ENCODE results near the gene RMND1.
"Not testable (repeated sequence)": the region's sequence is repeated elsewhere in the genome, so short reads cannot be mapped to it uniquely, and the experiment has no call there.

The RMND1 gene

DNA sequence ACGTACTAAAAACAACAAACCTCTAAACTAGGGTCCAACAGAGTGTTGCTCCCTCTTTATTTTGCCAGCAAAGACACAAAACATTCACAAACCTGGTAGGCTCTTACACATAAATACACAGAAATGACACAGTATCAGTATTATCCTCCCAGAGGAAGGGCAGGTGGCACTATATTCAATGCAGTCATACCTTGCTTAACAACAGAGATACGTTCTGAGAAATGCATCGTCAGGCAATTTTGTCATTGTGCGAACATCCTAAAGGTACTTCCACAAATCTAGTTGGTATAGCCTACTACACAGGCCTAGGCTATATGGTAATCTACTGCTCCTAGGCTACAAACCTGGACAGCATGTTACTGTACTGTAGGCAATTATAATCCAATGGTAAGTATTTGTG, 70.2 kb downstream of the RMND1 start:
- DNase-seq = no peak

DNA sequence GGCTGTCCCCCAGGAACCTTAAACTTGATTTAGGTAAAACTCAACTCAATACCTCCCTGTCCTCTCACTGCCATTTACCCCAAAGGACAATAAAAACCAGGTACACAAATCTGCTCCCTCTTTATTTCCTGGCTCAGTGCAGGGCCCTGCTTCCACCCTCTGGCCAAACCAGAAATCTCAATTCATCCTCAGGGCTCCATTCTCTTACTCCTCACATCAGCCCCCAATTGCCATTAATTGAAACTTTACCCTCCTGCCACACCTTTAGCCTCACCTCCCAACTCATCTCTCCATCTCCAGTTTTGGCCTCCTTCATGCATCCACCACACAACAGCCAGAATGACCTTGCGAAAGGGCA, 71.1 kb downstream of the RMND1 start:
- no peak for DNase-seq

DNA sequence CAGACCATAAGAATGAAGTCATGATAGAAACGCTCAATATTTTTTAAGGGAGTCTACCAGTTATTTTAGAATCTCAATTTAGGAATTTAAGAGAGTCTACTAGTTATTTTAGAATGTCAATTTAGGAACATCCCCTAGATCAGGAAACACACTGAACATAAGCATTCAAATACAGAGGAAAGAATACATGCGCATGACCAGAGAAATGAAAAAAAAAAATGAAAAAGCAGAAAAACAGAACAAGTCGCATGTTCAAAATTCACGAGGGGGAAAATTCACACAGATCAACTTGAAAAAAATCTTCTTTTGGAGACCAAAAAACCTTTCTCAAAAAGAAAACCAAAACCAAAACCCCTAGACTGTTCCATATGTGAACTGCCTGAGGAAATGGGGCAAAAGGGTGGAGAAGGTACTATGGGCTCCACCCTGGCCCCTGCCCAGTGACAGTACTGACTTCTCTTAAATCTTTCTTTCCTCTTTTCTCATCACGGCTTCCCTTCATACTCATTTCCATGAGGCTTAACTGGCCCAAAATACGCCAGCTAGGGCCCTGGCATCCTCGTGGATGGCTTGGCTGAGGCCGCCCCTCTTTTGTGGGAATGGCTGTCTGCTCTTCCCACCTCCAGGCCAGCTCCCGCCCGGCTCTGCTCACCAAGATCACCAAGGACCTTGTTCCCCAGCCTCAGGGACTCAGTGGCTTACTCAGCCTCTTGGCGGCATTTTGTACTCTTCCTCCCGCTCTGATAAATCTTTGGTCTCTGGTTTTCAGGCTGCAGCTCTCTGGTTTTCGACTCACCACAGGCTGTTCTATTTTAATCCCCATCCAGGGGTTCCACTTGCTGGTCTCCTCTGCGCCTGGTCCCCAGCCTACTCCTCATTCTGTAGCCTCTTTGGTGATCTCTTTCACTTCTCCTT, 71.7 kb downstream of the RMND1 start:
- no peak for DNase-seq

DNA sequence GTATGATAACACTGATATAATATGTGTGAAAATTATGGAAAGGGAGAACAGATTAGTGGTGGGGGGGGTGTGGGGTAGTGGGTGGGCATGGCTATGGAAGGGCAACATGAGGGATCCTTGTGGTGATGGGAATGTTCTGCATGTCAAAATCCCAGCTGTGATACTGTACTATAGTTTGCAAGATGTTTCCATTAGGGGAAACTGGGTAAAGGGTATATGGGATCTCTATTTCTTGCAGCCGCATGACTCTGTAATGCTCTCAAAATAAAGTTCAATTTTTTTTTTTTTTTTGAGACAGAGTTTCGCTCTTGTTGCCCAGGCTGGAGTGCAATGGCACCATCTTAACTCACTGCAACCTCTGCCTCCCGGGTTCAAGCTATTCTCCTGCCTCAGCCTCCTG, 74.8 kb downstream of the RMND1 start:
- DNase-seq = no peak

DNA sequence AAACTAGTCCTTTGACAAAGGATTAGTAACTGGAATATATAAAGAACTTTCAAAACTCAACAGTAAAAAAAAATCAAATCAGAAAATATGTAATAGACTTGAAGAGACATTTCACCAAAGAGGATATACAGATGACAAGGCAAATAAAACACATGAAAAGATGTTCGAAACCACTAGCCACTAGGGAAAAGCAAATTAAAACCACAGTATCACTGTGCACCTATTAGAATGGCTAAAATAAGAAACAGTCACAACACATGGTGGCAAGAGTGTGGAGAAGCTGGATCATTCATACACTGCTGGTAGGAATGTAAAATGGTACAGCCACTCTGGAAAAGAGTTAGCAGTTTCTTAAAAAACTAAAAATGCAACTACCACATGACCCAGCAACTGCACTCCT, 75.5 kb downstream of the RMND1 start:
- DNase-seq = no peak

DNA sequence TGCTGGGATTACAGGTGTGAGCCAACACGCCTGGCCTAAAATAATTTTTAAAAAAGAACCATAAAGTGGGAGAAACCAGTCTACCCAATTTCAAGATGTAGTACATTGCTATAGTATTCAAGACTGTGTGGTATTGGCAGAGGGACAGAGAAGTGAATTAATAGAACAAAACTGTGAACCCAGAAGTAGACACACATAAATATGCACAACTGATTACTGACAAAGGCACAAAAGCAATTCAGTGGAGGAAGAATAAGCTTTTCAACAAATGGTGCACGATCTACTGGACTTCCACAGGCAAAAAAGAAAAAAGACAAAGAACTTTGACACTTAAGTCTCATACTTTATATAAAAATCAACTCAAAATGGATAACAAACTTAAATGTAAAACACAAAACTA, 76.1 kb downstream of the RMND1 start:
- DNase-seq = no peak

DNA sequence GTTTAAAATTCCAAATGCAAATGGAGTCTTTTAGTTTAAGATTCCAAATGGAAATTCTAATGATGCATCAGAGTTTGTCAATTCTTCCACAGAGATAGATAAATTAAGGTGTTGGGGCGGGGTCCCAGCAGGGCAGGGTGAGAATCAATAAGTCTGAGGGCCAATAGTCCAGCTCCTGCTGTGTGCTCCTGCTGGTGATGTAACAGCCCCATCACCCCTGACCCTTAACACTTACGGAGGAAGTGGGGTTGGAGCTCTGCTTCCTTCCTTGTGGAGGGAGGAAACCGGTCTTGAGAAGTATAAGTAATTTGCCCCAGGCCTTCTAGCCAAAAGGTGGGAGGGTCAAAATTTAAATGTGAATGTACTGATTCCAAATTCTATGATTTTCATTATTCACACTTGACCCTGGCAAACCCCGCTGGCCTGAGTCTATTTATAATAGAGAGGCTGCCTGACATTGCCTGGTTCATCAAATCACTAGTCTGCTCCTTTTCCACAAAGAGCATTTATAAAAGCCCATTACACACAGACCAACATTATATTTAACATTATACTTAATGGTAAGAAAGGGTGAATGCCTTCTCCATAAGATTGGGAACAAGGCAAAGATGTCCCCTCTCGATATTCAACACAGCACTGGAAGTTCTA, 77.8 kb downstream of the RMND1 start:
- no peak for DNase-seq

DNA sequence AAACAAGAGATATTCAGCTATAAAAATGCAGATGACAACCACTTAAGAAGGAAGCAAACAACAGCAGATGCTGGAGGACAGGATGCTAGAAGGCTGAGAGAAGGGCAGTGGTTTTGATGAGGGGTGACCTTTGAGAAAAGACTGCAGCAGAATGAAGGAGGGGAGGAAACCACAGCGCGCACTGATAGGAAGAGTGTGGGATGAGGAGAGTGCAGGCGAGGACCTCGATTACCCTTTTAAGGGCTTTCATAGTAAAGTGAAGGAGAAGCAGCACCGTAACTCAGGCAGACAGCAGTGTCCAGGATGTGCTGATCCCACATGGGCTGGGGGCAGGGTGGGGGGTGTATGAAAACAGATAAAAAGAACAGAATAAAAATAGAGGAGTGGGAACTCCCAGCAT, 79.8 kb downstream of the RMND1 start:
- DNase-seq = no peak

DNA sequence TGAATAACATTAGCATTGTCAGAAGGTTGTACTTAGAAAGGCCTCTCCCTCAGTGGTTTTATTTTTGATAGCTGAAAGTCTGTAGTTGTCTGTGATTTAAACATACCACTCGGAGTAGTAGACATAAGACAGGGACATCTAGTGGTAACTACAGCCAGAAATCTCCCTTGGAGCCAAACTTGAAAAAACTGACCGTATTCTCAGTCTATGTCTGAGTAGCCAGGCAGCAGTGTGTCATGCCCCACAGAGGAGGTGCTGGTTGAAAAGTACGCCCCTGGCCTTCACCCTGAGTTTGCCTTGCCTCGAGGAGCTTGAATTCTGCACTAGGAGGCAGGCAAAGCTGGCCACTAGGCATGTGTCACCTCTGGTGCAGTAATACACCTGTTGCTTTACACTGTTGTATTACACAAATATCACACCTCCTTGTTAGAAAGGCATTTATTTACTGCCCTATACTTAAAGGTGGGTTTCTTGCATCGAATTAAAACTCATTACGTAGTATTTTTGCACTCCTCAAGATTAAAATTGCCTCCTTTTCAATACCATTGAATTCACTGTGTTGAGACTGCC, 81.3 kb downstream of the RMND1 start:
- DNase-seq = no peak

DNA sequence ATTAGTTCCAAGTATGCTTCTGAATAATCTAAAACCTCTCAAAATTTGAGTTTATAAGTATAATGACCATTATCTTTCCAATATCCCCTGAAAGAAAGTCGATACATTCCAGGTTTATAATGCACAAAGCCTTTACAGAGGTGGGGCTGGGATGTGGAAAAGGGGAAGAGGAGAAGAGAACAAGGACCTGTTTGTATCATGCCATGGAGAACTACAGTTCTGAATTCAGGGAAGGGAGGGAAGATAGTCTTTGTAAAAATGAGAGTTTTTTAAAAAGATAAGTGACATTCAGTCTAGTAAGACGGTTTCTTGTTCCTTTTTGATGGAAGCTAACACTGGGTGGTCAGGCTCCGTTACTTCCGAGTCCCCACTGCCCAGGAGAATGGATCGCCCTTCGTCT, 86.7 kb downstream of the RMND1 start:
- DNase-seq = no peak

DNA sequence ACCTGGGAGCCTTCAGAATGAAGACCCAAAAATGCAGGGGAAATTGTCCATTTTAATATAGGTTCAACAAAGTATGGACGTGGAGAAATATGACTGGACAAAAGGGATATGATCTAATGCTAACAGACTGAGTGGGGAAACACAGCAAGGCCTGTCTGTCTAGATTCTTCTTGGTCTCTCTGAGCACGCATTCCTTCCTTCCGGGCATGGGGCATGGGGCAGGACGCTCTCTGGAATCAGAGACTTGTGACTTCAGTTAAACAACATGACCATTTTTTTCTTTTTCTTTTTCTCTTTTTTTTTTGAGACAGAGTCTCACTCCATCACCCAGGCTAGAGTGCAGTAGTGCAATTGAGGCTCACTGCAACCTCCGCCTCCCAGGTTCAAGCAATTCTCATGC, 92.4 kb downstream of the RMND1 start:
- no peak for DNase-seq

DNA sequence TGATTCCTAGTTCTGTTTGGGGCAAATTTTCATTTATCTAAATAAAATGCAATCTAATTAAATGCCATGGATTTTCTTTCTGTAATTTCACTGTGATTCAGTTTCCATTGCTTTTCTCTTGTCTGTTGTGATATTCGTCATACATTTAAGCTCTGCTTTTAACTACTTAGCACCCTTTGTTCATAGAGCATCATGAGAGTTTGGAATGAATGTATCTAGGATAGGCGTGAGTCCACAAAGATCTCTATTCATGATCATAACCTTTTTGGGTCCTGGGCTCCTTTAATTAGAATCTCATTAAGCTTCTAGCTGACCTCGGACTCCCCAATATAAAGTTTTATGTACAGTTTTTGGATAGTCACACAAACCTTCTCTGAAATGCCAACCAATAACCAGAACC, 93.5 kb downstream of the RMND1 start:
- DNase-seq = no peak

DNA sequence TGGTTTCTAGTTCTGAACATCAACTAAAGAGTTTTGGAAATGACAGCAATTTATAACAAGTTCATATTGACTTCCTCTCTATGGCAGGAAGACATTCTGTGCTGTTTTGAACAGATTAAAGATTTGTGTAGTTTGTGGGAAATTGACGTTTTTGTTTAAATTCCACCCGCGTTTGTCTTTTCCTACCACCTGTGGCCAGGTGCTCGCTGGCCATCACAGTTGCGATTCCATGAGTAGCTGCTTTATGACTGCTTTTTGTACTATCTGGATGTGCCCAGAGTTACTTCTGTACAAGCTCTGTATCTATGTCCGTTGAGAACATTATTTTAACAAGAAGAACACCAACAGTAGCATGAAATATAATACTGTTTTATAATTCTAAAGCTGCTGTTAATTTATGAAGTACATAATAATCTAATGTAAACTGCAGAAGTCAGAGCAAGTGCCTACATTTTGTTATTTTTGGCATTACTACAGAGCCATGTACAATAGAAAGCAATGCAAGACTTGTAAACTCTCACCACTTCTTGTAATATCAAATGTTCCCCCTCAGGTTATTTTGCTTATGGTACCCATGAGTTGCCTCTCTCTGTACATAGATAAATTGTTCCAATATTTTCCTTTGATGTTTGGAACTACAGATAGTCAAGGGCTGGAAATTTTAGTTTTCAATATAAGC, 94.0 kb downstream of the RMND1 start:
- DNase-seq = no peak

DNA sequence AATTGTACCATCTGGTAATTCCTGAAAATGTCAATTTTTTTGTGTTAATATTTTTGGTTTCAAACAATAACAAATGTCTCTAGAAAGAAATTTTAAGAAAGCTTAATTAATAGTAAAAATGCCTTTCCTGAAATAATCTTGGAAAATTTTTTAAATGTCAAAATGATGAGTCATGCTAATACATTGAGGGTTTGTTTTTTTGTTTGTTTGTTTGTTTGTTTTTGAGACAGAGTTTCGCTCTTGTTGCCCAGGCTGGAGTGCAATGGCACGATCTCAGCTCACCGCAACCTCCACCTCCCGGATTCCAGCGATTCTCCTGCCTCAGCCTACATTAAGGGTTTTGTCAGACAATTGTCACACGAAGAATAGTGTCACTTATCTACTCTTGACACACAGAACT, 94.9 kb downstream of the RMND1 start:
- DNase-seq = not testable (repeated sequence)

Measured in activated effector memory CD4-positive, alpha-beta T cell treated with Interleukin-2 at 50 U/mL for 16 hours (primary cell).